C4-2B (cell line): ENCODE data around the gene NANOS3.

Experiments used
- CTCF ChIP-seq: fragments of 450-650 bp; conservative IDR thresholded peaks from 2 replicates; pipeline ENCODE4 v1.5.1; 2017; ENCODE audit warnings: mild to moderate bottlenecking
- ZFX ChIP-seq: fragments of 450-650 bp; IDR thresholded peaks from 2 replicates; pipeline ENCODE4 v1.6.1; 2017

GRCh38 chr19:13892870-13893269, 15.9 kb downstream of the NANOS3 start:
- TF ChIP-seq CTCF (no peak), ZFX (no peak)
